Measurements from ENCODE around the gene CHST11.

GRCh38 chr12:104547235-104547634, 90.5 kb downstream of the CHST11 start:
- TF ChIP-seq, protein P1, sequence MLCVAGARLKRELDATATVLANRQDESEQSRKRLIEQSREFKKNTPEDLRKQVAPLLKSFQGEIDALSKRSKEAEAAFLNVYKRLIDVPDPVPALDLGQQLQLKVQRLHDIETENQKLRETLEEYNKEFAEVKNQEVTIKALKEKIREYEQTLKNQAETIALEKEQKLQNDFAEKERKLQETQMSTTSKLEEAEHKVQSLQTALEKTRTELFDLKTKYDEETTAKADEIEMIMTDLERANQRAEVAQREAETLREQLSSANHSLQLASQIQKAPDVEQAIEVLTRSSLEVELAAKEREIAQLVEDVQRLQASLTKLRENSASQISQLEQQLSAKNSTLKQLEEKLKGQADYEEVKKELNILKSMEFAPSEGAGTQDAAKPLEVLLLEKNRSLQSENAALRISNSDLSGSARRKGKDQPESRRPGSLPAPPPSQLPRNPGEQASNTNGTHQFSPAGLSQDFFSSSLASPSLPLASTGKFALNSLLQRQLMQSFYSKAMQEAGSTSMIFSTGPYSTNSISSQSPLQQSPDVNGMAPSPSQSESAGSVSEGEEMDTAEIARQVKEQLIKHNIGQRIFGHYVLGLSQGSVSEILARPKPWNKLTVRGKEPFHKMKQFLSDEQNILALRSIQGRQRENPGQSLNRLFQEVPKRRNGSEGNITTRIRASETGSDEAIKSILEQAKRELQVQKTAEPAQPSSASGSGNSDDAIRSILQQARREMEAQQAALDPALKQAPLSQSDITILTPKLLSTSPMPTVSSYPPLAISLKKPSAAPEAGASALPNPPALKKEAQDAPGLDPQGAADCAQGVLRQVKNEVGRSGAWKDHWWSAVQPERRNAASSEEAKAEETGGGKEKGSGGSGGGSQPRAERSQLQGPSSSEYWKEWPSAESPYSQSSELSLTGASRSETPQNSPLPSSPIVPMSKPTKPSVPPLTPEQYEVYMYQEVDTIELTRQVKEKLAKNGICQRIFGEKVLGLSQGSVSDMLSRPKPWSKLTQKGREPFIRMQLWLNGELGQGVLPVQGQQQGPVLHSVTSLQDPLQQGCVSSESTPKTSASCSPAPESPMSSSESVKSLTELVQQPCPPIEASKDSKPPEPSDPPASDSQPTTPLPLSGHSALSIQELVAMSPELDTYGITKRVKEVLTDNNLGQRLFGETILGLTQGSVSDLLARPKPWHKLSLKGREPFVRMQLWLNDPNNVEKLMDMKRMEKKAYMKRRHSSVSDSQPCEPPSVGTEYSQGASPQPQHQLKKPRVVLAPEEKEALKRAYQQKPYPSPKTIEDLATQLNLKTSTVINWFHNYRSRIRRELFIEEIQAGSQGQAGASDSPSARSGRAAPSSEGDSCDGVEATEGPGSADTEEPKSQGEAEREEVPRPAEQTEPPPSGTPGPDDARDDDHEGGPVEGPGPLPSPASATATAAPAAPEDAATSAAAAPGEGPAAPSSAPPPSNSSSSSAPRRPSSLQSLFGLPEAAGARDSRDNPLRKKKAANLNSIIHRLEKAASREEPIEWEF (IDR thresholded peaks at IDR 0.05; ENCODE audit: insufficient replicate concordance, low read depth, low read length): no peak
- TF ChIP-seq MXI1 (IDR thresholded peaks at IDR 0.05; ENCODE audit: low read depth, low read length): no peak
- no peak for TF ChIP-seq CTCF (IDR thresholded peaks at IDR 0.05 in 2 of 3, conservative IDR thresholded peaks at IDR 0.05 in 1 of 3; ENCODE audit: control insufficient read depth in 2 of 3, extremely low read depth in 1 of 3, insufficient read depth in 1 of 3, low read depth in 3 of 3, low read length in 3 of 3)
- TF ChIP-seq, protein P2, sequence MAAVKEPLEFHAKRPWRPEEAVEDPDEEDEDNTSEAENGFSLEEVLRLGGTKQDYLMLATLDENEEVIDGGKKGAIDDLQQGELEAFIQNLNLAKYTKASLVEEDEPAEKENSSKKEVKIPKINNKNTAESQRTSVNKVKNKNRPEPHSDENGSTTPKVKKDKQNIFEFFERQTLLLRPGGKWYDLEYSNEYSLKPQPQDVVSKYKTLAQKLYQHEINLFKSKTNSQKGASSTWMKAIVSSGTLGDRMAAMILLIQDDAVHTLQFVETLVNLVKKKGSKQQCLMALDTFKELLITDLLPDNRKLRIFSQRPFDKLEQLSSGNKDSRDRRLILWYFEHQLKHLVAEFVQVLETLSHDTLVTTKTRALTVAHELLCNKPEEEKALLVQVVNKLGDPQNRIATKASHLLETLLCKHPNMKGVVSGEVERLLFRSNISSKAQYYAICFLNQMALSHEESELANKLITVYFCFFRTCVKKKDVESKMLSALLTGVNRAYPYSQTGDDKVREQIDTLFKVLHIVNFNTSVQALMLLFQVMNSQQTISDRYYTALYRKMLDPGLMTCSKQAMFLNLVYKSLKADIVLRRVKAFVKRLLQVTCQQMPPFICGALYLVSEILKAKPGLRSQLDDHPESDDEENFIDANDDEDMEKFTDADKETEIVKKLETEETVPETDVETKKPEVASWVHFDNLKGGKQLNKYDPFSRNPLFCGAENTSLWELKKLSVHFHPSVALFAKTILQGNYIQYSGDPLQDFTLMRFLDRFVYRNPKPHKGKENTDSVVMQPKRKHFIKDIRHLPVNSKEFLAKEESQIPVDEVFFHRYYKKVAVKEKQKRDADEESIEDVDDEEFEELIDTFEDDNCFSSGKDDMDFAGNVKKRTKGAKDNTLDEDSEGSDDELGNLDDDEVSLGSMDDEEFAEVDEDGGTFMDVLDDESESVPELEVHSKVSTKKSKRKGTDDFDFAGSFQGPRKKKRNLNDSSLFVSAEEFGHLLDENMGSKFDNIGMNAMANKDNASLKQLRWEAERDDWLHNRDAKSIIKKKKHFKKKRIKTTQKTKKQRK (IDR thresholded peaks at IDR 0.05; ENCODE audit: low read depth, low read length): no peak
- TF ChIP-seq, protein P3, sequence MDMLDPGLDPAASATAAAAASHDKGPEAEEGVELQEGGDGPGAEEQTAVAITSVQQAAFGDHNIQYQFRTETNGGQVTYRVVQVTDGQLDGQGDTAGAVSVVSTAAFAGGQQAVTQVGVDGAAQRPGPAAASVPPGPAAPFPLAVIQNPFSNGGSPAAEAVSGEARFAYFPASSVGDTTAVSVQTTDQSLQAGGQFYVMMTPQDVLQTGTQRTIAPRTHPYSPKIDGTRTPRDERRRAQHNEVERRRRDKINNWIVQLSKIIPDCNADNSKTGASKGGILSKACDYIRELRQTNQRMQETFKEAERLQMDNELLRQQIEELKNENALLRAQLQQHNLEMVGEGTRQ (IDR thresholded peaks at IDR 0.05; ENCODE audit: borderline replicate concordance, low read depth, low read length): no peak
- TF ChIP-seq, protein P4, sequence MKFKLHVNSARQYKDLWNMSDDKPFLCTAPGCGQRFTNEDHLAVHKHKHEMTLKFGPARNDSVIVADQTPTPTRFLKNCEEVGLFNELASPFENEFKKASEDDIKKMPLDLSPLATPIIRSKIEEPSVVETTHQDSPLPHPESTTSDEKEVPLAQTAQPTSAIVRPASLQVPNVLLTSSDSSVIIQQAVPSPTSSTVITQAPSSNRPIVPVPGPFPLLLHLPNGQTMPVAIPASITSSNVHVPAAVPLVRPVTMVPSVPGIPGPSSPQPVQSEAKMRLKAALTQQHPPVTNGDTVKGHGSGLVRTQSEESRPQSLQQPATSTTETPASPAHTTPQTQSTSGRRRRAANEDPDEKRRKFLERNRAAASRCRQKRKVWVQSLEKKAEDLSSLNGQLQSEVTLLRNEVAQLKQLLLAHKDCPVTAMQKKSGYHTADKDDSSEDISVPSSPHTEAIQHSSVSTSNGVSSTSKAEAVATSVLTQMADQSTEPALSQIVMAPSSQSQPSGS (IDR thresholded peaks at IDR 0.05; ENCODE audit: low read length): no peak
- no peak for TF ChIP-seq TAF1 (IDR thresholded peaks at IDR 0.05; ENCODE audit: borderline replicate concordance, low read depth, low read length)
- no peak for TF ChIP-seq SIX5 (IDR thresholded peaks at IDR 0.05; ENCODE audit: low read depth, low read length, severe bottlenecking)
- no peak for TF ChIP-seq SREBF2 (IDR thresholded peaks at IDR 0.05; ENCODE audit: low read length)
- TF ChIP-seq ZBTB4 (CRISPR knock-in tag; IDR thresholded peaks at IDR 0.05): no peak
- TF ChIP-seq YY1 (IDR thresholded peaks at IDR 0.05; ENCODE audit: low read depth, low read length): no peak
- TF ChIP-seq EP300 (IDR thresholded peaks at IDR 0.05; ENCODE audit: borderline replicate concordance in 1 of 2, control insufficient read depth in 1 of 2, low read depth in 2 of 2, low read length in 2 of 2): no peak
- TF ChIP-seq KDM1A (IDR thresholded peaks at IDR 0.05; ENCODE audit: borderline replicate concordance): no peak
- no peak for TF ChIP-seq EZH2 (IDR thresholded peaks at IDR 0.05; ENCODE audit: borderline replicate concordance, control insufficient read depth, low read depth, low read length)
